ENCODE measurements around the gene SH3BP5.

The SH3BP5 gene

GRCh38 chr3:15297608-15298350 lies 34.6 kb downstream of the SH3BP5 start:
- no peak for TF ChIP-seq CTCF (IDR thresholded peaks at IDR 0.05; ENCODE audit: extremely low read depth, insufficient read depth, missing control alignments)
- in situ Hi-C loops (cut with MboI; ENCODE audit: low pct_unique_long_range_greater_than_20kb, low sequenced_read_pairs, unreplicated experiment), result no loop called here
- DNase-seq (ENCODE audit: low spot score), result no peak

GRCh38 chr3:15295506-15295905 lies 36.9 kb downstream of the SH3BP5 start:
- no peak for DNase-seq (ENCODE audit: low spot score)
- no peak for TF ChIP-seq CTCF (IDR thresholded peaks at IDR 0.05; ENCODE audit: extremely low read depth, insufficient read depth, missing control alignments)
- in situ Hi-C loops (cut with MboI; ENCODE audit: low pct_unique_long_range_greater_than_20kb, low sequenced_read_pairs, unreplicated experiment), result no loop called here

GRCh38 chr3:15294929-15295328 lies 37.5 kb downstream of the SH3BP5 start:
- no peak for DNase-seq (ENCODE audit: low spot score)
- no peak for TF ChIP-seq CTCF (IDR thresholded peaks at IDR 0.05; ENCODE audit: extremely low read depth, insufficient read depth, missing control alignments)
- in situ Hi-C loops (cut with MboI; ENCODE audit: low pct_unique_long_range_greater_than_20kb, low sequenced_read_pairs, unreplicated experiment), result no loop called here

GRCh38 chr3:15292765-15293522 lies 39.4 kb downstream of the SH3BP5 start:
- in situ Hi-C loops (cut with MboI; ENCODE audit: low pct_unique_long_range_greater_than_20kb, low sequenced_read_pairs, unreplicated experiment), result no loop called here
- DNase-seq (ENCODE audit: low spot score), result no peak
- no peak for TF ChIP-seq CTCF (IDR thresholded peaks at IDR 0.05; ENCODE audit: extremely low read depth, insufficient read depth, missing control alignments)

GRCh38 chr3:15291589-15292541 lies 40.5 kb downstream of the SH3BP5 start:
- in situ Hi-C loops (cut with MboI; ENCODE audit: low pct_unique_long_range_greater_than_20kb, low sequenced_read_pairs, unreplicated experiment), result no loop called here
- TF ChIP-seq CTCF (IDR thresholded peaks at IDR 0.05; ENCODE audit: extremely low read depth, insufficient read depth, missing control alignments), result no peak
- DNase-seq (ENCODE audit: low spot score), result peak; percentile 60

- in situ Hi-C loops (cut with MboI; ENCODE audit: low pct_unique_long_range_greater_than_20kb, low sequenced_read_pairs, unreplicated experiment), result no loop called here
- no peak for TF ChIP-seq CTCF (IDR thresholded peaks at IDR 0.05; ENCODE audit: extremely low read depth, insufficient read depth, missing control alignments)
- no peak for DNase-seq (ENCODE audit: low spot score)
Observed at GRCh38 chr3:15290736-15291135, 41.6 kb downstream of the SH3BP5 start.
